Renal pelvis (tissue), 4 donors: ENCODE results near the gene DLGAP4. TPM values are rescaled to one million over a fixed set of nuclear protein-coding genes. Genes with fewer than 3 reads are reported as not detected.
"Not testable (repeated sequence)": the region's sequence is repeated elsewhere in the genome, so short reads cannot be mapped to it uniquely, and the experiment has no call there.

Experiments
- DNase-seq: peaks from one replicate; pipeline ENCODE4 v3.0.0-alpha.2; 2013
- polyA plus RNA-seq, 3 donors: library from polyadenylated mRNA; unstranded; fragments of 120-200 nt; gene quantifications; one replicate each; pipeline ENCODE4 v1.2.1, GENCODE V29; 2013; ENCODE audit not compliant: insufficient read length in 3 of 3

DLGAP4 gene
- polyA plus RNA-seq, 3 donors: 68.8 to 72.5 (median 69.3) TPM

DNA sequence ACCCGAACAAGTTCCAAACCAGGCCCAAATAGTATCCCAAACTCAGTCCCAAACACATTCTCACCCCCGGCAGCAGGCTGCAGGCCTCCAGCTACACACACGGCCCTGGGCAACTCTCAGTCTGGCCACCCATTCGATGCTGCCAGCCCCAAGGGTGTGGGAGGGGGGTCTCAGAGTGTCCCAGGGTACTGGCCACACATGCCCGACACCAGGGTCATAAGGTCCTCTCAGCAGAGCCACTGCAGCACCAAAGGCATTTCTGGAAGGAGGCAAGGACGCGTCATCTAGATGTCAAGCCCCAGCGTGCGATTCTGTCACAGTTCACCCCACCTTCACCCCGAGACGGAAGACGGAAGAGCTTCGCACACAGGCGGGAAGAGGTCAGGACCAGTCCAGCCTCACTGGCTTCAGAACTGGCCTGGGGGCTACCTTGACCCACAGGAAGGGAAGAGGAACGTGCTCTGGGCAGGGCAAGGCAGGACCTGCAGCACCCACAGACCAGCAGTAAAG is 244.7 kb downstream of the DLGAP4 start:
- DNase-seq: peak; percentile 30

DNA sequence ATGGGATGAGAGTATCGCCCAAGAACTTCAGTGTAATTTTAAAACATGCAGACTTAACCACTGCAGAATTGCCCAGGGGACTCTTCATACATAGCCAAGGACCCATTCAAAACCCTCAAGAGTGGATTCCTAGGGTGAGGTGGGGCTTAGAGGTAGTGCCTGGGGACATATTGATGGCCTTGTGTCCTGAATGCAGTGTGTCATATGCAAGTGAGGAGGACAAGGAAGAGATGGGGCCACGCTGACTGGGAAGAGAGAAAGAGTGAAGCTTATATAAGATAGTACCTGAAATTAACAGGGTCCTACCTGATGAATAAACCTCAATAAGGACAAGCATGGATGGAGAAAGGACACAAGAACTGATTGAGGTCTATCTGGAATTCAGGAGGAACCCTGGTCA is 249.1 kb downstream of the DLGAP4 start:
- DNase-seq: no peak

DNA sequence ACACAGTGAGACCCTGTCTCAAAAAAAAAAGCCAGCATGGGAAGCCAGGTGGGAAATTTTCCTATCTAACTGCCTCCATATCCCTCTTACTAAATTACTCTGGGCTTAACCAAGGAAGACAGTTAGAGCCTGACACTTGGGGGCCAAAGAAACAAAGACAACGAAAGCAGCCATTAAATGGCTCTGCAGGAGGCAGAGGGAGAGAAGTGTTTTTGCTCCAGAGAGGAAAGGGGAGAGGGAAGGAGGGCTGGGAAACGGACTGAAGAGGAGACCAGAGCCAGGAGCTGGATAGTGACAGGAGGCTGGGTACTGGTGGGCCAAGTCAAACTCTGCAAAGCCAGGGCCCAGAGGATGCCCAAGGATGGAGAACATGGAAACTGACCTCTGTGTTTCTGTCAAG is 256.6 kb downstream of the DLGAP4 start:
- no peak for DNase-seq

DNA sequence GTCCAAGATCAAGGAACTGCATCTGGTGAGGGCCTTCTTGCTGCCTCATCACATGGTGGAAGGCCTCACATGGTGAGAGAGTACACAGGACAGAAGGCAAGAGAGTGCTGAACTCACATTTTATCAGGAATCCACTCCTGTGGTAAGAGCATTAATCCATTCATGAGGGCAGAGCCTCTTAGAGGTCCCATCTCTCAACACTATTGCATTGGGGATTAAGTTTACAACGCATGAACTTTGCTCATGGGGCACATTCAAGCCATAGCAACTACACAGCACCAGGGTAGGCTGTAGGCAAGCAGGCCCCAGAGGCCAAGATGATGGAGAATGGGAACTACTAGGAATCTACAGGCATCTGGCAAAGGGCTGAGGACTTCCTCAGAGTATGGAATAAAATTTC is 257.2 kb downstream of the DLGAP4 start:
- DNase-seq: no peak

DNA sequence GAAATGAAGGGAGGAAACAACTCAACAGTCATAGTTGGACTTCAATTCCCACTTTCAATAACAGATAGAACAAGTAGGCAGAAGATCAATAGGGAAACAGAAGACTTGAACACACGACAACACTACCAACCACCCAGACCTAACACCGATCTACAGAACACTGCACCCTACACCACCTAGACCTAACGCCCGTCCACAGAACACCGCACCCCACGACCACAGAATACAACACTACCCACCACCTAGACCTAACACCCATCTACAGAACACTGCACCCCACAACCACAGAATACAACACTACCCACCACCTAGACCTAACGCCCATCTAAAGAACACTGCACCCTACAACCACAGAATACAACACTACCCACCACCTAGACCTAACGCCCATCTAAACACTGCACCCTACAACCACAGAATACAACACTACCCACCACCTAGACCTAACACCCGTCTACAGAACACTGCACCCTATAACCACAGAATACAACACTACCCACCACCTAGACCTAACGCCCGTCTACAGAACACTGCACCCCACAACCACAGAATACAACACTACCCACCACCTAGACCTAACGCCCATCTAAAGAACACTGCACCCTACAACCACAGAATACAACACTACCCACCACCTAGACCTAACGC is 258.1 kb downstream of the DLGAP4 start:
- not testable (repeated sequence) for DNase-seq

DNA sequence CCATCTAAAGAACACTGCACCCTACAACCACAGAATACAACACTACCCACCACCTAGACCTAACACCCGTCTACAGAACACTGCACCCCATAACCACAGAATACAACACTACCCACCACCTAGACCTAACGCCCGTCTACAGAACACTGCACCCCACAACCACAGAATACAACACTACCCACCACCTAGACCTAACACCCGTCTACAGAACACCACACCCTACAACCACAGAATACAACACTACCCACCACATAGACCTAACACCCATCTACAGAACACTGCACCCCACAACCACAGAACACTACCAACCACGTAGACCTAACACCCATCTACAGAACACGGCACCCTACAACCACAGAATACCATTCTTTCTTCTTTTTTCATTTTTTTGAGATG is 258.6 kb downstream of the DLGAP4 start:
- not testable (repeated sequence) for DNase-seq

DNA sequence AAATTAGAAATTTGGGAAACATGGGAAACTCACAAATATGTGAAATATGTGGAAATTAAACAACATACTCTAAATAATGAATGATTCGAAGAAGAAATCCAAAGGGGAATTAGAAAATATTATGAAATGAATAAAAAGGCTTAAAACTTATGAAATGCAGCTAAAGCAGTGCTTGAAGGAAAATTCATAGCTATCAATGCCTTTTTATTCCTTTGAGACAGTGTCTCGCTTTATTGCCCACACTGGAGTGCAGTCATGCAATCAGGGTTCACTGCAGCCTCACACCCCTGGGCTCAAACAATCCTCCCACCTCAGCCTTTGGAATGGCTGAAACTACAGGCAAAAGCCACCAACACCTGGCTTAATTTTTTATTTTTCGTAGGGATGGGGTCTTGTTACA is 259.4 kb downstream of the DLGAP4 start:
- no peak for DNase-seq

DNA sequence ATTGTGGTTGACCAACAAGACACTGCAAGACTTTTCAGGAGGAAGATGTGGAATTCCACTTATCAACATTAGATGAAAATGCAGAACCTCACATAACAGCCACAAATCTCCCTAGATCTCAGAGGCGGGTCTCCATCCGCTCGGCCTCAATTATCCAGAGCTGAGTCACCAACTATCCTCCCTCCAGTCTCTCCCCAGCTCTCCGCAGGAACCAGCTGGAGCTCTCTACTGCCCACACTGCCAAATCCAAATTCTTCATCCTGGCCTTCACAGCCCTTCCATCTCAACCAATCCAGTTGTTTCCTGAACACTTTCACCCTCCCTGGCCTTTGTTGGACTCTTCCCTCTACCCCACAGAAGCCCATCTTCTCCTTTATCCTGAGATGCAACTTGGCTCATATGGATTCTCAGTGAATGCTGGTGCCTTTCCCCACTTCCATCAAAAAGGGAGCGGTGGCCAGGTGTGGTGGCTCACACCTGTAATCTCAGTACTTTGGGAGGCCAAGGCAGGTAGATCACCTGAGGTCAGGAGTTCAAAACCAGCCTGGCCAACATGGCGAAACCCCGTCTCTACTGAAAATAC is 263.8 kb downstream of the DLGAP4 start:
- DNase-seq: no peak

DNA sequence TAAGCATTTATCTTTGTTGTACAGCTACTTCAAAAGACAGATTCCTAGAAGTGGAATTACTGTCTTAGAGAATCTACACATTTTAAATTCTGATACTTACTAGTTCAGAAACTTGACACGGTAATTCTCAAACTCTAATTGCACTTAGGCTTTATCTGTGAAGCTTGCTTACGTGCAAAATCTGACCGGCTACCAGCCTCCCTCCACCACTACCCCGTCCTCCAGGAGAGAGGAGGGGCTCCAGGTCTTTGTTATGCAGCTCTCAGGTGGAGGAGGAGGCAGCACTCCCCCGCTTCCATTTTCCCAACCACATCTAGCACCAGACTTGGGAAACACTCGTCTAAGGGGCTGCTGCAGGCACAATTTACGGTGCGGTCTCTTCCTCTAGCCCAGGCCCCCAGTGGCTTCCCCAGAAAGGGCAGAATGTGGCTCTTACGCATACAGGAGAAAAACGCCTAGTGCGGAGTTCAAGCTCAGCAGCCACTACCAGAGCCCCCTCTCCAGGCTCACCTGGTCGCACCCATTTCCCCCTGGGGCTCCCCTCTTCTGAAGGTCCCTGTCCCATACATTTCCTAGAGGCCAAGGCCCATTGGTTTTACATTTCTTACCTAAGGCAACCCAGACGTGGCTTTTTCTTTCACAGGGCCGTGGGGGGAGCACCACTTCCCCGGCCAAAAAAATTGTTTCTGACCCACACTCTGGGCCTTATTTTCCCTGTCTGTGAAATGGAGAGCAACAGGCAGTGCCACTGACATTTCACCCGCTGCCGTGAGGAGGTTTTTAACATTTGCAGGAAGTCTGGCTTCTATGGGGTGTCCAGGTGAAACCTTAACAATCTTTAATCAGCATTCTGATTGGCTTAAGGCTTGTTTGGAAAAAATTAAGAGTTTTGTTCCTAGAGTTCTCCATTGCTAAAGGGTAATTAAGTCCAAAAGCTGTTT is 265.7 kb downstream of the DLGAP4 start:
- peak; percentile 67 for DNase-seq

DNA sequence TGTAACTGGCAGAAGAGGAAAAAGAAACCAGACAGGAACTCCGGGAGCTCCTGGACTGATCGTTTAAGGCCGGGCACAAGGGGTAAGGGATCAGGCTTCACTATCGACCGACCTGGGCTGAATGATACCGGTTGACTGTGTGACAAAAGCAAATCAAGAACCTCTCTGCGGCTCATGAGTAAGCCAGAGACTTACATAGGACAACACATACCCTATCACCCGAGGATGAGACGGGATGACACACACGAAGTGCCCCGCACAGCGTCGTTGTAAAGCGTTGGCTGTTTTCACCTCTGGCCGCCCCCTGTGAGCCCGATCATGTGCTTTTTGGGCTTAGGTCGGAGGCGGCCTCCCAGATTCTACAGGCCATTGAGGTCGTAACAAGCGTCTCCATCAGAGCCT is 266.6 kb downstream of the DLGAP4 start:
- DNase-seq: no peak

DNA sequence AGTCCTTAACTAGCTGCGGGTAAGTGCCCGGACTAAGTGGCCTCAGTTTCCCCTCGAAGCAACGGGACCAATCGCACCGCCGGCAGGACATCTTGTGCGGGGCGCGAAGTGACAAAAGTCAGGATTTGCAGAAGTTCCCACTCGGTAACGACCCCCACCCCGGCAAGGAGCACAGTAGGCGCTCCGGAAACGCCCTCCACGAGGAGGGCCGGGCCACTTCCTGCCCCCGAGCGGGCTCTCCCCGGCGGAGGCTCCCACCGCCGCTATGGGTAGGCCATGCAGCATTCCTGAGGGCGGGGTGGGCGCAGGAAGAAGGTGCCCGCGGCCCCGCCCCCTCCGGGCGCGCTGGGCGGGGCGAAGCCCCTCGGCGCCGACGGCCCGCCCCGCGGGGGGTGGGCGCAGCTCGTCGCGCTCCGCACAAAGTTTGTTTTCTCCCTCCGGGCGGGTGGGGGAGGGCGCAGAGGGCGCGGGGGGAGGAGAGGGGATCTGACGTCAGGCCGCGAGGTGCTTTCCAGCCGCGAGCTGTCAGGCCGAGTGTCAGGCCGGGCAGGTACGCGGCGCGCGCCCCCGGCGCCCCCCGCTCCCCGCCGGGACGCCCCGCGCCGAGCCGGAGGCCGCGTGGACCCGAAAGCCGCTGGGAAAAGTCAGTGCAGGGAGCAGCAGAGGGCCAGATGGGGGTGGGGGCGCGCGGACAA is 267.1 kb downstream of the DLGAP4 start, which contains the start of gene TGIF2:
Gene TGIF2 (plus strand): TSS at position 495 of the 695 bp plus-strand sequence. CDS start 5,178 bp downstream, outside the sequence.
- DNase-seq: peak; percentile 95

DNA sequence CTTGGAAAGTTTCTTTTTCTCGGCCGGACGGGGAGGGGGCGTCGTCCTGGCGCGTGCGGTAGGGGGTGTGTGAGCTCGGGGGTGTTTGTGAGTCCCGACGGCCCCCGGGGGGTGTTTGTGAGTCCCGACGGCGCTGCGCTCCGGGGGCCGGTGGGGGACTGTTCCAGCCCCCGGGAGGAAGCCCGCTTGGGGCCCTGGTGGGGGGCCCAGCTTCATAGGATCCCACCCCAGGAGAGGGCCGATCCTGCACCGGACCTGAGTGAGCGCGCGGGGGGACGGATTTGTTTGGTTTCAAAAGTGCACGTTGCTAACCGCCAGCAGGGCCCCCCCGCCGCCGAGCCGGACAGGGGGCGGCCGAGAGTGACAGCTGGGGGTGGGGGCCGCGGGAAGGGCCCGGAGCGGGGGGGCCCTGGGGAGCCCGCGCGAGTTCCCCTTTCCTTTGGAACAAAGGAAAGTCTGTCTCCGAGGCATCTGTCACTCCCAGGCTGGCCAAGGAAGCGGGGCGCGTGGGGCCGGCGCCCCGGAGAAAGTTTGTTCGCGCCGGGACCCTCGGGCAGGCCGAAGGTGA is 267.7 kb downstream of the DLGAP4 start:
- DNase-seq: no peak

DNA sequence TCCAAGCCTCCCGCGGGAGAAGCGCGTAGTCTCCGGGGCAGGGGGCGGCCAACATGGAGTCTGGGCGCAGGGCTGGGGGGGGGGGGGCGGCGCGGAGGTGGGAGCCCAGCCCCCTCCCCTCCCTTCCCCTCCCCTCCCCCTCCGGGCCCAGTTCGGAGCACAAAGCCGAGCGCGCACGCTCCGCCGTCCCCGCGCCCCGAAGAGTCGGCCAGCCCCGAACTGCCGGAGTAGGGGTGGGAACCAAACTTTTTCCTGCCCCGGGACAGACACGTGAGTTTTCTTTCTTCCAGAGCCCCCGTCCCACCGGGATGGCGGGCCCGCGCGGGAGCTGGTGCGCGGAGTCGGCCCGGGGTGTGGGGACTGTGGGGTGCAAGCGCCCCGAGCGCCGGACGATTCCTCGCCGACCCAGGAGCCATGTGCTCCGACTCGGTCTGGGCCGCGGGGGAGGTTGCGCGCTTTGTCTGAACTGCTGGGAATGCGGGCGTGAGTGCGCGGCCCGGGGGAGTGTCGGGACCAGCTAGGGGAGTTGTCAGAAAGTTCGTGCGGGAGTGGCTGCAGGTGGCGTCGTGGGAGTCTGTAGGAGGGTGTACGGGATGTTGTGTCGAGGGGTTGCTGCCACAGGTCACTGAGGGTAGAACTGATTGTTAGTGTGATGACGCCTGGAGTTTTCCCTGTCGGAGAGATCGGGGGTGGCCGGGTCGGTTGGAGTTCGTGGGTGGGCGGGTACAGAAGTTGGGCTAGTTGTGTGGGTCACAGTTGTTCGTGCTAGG is 268.4 kb downstream of the DLGAP4 start:
- DNase-seq: peak; percentile 88

DNA sequence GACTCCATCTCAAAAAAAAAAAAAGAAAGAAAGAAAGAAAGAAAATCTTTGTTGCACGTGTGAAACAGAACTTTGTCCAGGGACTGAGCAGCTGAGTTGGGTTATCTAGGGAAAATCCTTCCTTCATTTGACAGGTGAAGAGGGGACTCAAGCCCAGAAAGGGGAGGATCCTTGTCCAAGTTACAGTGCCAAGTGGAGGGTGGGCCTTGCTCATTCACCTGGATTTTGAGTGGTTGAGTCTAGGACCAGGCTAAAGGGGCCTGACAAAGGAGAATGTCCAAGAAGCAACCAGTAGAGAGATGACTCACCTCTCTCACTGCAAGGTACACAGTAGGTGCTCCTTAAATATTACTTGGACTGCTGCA is 269.9 kb downstream of the DLGAP4 start:
- no peak for DNase-seq

Other genes starting within 250 kb of the DLGAP4 start
- gene EPB41L1, start 151.6 kb upstream of the DLGAP4 start, polyA plus RNA-seq: 10 to 100 TPM; 65.6 to 68.0 (median 67.0) TPM
- 10 to 100 TPM; 44.3 to 47.3 (median 46.5) TPM for gene AAR2, start 69.9 kb upstream of the DLGAP4 start, polyA plus RNA-seq
- 100 to 1,000 TPM; 210 to 251 (median 219) TPM for gene MYL9, start 235.2 kb downstream of the DLGAP4 start, polyA plus RNA-seq